ENCODE measurements around the gene CLNS1A.
"Not testable (repeated sequence)": the region's sequence is repeated elsewhere in the genome, so short reads cannot be mapped to it uniquely, and the experiment has no call there.

The CLNS1A gene, protein sequence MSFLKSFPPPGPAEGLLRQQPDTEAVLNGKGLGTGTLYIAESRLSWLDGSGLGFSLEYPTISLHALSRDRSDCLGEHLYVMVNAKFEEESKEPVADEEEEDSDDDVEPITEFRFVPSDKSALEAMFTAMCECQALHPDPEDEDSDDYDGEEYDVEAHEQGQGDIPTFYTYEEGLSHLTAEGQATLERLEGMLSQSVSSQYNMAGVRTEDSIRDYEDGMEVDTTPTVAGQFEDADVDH

GRCh38 chr11:77637345-77638165 is at the start of gene CLNS1A:
TSS of gene CLNS1A (minus strand) at chr11:77637794. CDS start at chr11:77637714, 80 bp downstream.
- DNase-seq (ENCODE audit: low read depth) = peak; percentile 69

DNA sequence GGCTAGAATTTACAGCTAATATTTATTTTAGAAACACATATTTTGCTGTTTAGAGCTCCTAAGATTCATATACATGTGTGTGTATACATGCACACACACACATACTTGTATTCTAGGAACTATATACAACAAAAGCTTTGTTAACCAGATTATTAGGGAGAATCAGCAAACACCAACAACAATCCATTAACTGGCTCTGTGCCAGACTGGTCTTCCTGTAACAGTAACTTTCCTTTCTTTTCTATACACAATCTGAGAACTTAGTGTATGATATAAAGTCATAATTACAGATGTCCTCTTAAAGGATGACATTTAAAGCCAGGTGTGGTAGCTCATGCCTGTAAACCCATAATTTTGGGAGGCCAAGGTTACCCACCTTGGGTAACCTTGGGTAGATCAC is 49.5 kb upstream of the CLNS1A start:
- no peak for DNase-seq (ENCODE audit: low read depth)

GRCh38 chr11:77677138-77677537 is 39.5 kb upstream of the CLNS1A start:
- DNase-seq (ENCODE audit: low read depth) = no peak

DNA sequence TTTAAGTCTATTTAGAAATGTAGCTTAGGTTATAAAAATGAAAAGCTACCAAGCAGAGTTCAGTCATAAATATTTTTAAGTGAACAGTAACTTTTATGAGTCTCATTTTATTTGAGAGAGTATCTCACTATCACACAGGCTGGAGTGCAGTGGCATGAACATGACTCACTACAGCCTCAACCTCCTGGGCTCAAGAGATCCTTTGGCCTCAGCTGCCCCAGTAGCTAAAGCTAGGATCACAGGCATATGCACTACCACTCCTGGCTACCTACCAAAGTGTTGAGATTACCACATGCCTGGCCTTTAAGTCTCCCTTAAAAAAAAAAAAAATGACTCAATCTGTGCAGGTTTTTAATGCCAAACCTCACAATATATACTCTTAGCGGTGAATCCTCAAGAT is 34.7 kb upstream of the CLNS1A start:
- peak; percentile 80 for DNase-seq (ENCODE audit: low read depth)

DNA sequence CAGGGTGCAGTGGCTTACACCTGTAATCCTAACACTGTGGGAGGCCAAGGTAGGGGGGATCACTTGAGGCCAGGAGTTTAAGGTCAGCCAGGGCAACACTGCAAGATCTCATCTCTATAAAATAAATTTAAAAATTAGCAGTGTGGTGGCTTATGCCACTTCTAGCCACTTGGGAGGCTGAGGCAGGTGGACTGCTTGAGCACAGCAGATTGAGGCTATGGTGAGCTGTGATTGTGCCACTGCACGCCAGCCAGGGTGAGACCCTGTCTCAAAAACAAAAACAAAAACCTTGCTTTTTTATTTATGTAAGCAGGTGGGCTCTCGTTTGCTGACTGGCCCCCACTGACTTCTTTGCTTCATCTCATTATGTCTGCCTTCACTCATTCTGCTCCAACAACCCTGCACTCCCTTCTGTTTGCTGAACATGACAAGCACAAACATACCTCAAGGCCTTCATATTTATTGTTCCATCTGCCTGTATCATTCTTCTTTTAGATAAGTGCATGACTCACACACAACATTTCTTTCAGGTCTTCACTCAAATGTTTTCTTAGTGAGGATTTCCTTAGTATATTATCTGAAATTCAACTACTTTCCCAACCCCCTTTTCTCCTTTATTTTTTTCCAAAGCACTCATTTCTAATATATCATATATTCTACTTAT is 32.4 kb upstream of the CLNS1A start:
- no peak for DNase-seq (ENCODE audit: low read depth)

DNA sequence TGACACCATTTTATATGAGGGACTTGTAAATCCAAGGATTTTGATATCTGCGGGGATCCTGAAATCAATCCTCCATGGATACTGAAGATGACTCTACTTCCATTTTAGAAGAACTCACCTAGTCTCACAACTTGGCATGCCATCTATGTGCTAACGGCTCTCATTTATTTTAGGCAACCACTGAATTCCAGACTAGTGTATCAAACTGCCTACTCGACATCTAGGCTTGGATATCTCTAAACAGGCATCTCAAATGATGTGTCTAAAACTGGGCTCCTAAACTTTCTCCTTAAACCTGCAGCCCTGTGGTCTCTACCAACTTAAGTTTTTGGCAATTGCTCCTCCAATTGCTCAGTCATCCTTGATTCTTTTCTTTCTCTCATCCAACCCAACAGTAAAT is 31.2 kb upstream of the CLNS1A start:
- no peak for DNase-seq (ENCODE audit: low read depth)

DNA sequence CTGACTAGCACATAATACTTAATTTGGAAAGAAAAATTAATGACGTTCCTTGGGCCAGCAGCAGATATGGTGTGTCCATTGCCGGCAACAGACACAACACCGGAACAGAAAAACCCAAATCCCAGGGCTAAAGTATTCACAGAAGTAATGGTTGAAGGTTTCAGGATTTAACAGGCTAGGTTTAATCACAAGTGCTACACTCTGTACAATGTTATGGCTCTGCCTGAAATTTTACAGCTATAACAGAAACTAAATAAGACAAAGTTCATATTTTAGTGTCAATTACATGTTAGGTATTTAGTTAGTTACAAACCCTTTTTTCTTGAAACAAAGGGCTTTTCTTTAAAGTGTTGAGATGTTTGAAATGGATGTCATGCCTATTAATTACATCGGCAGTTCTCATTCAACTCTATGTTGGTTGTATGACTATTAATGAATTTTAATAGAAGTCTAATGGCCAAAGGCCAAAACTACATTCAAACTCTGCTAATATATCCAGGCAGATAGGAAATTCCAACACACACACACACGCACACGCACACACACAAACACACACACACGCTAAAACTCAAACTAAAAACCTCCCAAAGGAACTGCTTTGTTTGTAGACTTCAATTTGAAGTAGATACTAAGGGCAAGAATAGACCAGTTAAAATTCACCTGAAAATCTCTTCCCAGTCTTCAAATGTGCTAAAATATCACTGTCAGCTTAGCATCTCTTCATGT is 27.8 kb upstream of the CLNS1A start:
- DNase-seq (ENCODE audit: low read depth) = no peak

DNA sequence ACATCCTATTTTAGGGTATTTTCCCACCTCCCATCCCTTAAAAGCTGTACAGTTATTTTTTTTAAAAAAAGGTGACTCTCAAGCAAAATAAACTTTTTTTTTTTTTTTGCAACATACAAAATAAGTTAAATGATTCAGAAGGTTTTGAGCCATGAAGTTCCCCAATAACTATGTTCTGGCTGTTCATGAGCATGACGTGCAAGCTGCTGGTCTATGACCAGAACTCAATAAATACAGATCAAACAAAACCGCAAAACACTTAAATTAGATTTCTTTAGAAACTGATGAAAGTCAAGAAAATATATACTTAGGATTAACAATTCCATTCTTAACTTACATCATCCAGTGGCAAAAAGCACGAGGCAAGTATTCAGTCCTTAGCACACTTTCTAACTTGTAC is 24.1 kb upstream of the CLNS1A start:
- DNase-seq (ENCODE audit: low read depth) = no peak

DNA sequence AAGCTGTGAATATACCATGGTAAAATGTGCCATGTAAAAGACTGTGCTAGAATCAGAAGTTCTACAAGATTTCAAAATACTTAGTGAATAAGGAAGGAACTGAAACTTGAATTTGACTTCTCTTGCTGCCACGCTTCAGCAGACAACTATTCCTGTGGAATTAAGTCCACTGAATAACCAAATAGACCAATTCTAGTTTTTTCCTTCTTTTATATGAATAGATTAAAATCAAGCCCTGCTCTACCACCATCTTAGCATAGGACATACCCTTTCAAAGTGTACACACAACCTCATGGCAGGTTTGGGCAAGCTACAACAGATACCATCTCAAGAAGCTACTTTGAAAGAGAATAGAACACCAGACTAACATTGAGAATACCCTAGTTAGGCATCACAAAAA is 23.4 kb upstream of the CLNS1A start:
- DNase-seq (ENCODE audit: low read depth) = no peak

DNA sequence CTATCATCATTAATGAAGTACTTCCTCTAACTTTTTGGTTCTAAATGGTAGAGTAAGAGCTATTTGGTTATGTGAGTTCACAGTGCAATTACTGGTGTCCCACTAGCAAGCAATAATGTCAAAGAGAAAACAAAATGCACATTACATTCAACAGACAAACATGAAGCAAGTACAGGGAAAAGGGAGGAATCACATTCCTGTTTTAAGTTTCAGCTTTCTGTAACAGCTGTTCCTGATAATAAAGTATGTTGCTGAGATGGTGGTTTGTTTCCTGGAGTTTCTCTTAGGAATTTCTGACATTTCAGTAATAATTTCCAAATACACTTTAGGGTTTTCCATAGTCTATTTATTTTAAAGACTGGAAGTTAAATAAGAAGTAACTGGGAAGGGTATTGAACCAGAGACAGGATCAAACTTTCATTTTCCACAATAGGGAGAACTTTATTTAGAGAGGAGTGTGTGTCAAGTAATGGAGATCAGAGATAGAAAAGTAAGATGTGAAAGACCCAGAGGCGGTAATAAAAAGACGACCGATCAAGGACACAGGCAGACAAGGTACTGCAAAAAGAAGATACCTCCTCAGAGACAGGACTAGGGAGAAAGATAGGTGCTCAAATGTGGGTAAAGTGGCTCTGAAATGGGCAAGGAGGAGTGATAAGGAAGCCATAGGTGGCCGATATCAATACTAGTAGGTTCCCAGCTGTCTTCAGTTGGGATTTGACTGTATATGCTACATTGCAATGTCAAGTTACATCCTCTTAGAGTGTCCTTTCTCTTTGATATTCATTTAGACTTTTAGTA is 20.8 kb upstream of the CLNS1A start:
- no peak for DNase-seq (ENCODE audit: low read depth)

- no peak for DNase-seq (ENCODE audit: low read depth)
Measured at GRCh38 chr11:77656362-77656761, 18.8 kb upstream of the CLNS1A start.

- DNase-seq (ENCODE audit: low read depth) = no peak
Measured at GRCh38 chr11:77654770-77655434, 17.3 kb upstream of the CLNS1A start.

GRCh38 chr11:77650123-77650522 is 12.5 kb upstream of the CLNS1A start:
- DNase-seq (ENCODE audit: low read depth) = no peak

- no peak for DNase-seq (ENCODE audit: low read depth)
Measured at GRCh38 chr11:77647654-77648305, 10.2 kb upstream of the CLNS1A start.

DNA sequence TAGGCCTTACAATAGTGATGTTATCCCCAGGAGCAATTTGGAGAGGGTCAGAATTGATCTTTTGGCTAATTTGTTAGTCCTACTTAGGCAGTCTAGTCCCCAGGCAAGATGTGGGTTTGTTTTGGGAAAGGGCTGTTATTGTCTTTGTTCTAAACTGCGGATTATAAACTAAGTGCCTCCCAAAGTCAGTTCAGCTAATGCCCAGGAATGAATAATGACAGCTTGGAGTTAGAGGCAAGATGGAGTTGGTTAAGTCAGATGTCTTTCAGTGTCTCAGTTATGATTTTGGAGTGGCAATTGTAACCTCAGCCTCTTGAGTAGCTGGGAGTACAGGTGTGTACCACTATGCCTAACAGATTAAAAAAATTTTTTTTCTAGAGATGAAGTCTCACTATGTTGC is 7.3 kb upstream of the CLNS1A start:
- DNase-seq (ENCODE audit: low read depth) = no peak

GRCh38 chr11:77642228-77642627 is 4.6 kb upstream of the CLNS1A start:
- no peak for DNase-seq (ENCODE audit: low read depth)

GRCh38 chr11:77636731-77637344 is 756 bp downstream of the CLNS1A start:
- no peak for DNase-seq (ENCODE audit: low read depth)

- DNase-seq (ENCODE audit: low read depth) = not testable (repeated sequence)
Measured at GRCh38 chr11:77633926-77634325, 3.7 kb downstream of the CLNS1A start.

GRCh38 chr11:77630157-77630710 is 7.4 kb downstream of the CLNS1A start:
- DNase-seq (ENCODE audit: low read depth) = no peak

Measured in HS-5 (cell line).